AG04450 (cell line): Measurements from ENCODE around the gene DNAH3. TPM values are rescaled to one million over a fixed set of nuclear protein-coding genes. Genes with fewer than 3 reads are reported as not detected.
A peak's percentile ranks its signal among the peaks of the same experiment; 100 is the strongest.

Experiments used
- CTCF ChIA-PET: fragments of 300-600, 350-600 bp; formaldehyde crosslinking; extraction: SDS; loops from one replicate; lab custom pipeline; 2022; ENCODE audit warnings: antibody characterized with exemption, inconsistent platforms; lab: Charles Lee
- POLR2A ChIA-PET: fragments of 350-600 bp; formaldehyde crosslinking; extraction: SDS; loops from one replicate; lab custom pipeline; 2021; ENCODE audit warnings: antibody characterized with exemption, inconsistent platforms; lab: Yijun Ruan, JAX
- DNase-seq: peaks from one replicate; pipeline ENCODE4 v3.0.0-alpha.2; 2011; ENCODE audit warnings: low read depth, low spot score
- H3K27ac ChIP-seq: one replicate; pipeline ENCODE4 v1.5.1; 2012; ENCODE audit warnings: low read depth, low read length, control low read depth
- H3K27me3 ChIP-seq: one replicate; pipeline ENCODE4 v1.6.0; 2012; ENCODE audit warnings: low read length; ENCODE audit not compliant: control insufficient read depth, insufficient read depth
- H3K4me3 ChIP-seq: 2 replicates; pipeline ENCODE4 v1.5.1; 2011; ENCODE audit warnings: mild to moderate bottlenecking, low read depth, low read length, control low read depth
- H3K9me3 ChIP-seq: 2 replicates; pipeline ENCODE4 v1.5.1; 2012; ENCODE audit warnings: low read length; ENCODE audit not compliant: control insufficient read depth, insufficient read depth
- polyA plus RNA-seq: library from polyadenylated mRNA; depleted of rRNA; stranded (reverse); fragments of >200 nt; gene quantifications from 2 replicates; pipeline ENCODE4 v1.2.3, GENCODE V29; 2011
- TF ChIP-seq, protein P1 (sequence below): IDR thresholded peaks from 2 replicates; pipeline ENCODE4 v1.5.1; 2011; ENCODE audit warnings: low read depth, low read length, control low read depth, inconsistent platforms

Gene DNAH3
- polyA plus RNA-seq, 1 experiment, result not detected

DNA sequence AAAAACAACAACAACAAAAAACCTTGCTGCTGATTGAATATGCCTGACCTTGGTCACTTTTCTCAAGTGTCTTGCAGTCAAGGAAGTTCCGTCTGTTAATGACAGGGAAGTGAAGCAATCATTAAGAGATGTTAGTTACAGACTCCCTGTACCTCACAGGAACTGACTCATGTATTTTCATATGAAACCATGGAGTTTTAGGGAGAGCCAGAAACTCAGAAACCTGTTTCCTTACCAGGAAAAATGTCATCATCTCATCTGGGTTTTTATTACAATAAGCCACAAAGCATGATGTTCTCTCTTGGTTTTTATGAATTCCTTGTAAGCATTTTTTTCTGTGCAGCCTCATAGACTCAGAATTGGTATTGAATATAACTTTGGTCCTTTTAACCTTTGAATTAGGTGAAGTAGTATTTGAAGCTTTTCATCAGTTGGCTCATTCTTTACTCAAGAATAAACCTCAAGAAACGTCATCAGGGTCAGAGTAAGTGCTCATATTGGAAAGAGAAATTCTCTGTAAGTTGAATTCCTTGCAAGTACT lies 239.8 kb downstream of the DNAH3 start:
- peak overlapping the region; percentile 90 for H3K27ac ChIP-seq
- no peak for DNase-seq
- POLR2A ChIA-PET, result interaction anchor here (0.8 kb wide), 1 partner anchor 10 kb away, joined by 4 read pairs; the partner anchor contains the start of gene LYRM1
- H3K4me3 ChIP-seq, result no peak overlapping the region
- CTCF ChIA-PET, result interaction anchor here (0.7 to 0.8 kb wide), 2 partner anchors 91 to 111 kb away, joined by 3 read pairs; no protein-coding TSS in a partner anchor
- no peaks in the 10 kb centered on the region for H3K9me3 ChIP-seq
- H3K27me3 ChIP-seq, result no peaks in the 10 kb centered on the region
- TF ChIP-seq, protein P1, sequence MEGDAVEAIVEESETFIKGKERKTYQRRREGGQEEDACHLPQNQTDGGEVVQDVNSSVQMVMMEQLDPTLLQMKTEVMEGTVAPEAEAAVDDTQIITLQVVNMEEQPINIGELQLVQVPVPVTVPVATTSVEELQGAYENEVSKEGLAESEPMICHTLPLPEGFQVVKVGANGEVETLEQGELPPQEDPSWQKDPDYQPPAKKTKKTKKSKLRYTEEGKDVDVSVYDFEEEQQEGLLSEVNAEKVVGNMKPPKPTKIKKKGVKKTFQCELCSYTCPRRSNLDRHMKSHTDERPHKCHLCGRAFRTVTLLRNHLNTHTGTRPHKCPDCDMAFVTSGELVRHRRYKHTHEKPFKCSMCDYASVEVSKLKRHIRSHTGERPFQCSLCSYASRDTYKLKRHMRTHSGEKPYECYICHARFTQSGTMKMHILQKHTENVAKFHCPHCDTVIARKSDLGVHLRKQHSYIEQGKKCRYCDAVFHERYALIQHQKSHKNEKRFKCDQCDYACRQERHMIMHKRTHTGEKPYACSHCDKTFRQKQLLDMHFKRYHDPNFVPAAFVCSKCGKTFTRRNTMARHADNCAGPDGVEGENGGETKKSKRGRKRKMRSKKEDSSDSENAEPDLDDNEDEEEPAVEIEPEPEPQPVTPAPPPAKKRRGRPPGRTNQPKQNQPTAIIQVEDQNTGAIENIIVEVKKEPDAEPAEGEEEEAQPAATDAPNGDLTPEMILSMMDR, result no peak

DNA sequence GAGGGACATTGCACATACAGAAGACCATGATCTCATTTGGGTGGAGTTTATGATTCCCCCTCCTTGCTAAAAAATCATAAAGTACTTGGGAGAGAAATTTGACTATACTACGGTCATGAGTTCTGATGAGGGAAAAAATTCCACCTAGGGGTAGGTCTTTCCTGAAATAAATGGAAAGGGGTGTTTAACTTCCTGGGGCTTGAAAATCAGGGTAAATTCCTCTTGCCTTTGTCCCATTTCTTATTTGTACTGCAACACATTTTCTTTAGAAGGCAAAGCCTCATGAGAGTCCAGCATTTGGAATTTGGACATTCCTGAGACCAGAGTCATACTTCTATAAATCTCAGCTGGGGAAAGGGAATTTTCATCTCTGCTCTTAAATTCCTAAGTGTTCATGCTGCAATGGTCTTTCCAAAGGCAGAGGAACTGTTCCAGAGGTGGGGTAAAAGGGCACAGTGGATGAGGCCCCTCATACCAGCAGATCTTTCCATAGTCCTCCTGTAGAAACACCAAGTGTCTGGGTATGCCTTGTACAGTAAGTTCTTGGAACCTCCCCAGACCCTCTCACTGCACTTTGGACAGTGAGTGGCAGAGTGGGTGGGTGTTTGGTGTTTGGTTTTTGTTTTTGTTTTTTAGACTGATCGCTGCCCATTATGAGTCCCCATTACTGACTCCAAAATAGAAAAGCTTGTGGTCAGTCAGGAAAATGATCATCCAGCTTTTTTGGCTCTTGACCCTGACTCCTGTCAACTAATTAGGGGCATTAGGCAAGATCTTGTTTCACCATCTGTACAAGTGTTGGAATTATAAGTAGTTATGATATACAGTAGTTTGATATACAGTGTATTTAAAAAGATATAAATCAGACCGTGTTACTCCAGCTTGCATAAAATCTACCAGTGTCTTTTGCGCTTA lies 244.0 kb downstream of the DNAH3 start:
- ChIA-PET POLR2A (no interaction called here), CTCF (interaction anchor here (0.5 to 1.1 kb wide), 2 partner anchors 56 to 393 kb away, joined by 4 to 5 read pairs; no protein-coding TSS in a partner anchor)
- peak; percentile 68 for DNase-seq
- H3K27ac ChIP-seq, result peak overlapping the region; percentile 96
- no peak overlapping the region for H3K4me3 ChIP-seq
- H3K9me3 ChIP-seq, result no peaks in the 10 kb centered on the region
- TF ChIP-seq, protein P1, result no peak
- no peaks in the 10 kb centered on the region for H3K27me3 ChIP-seq

DNA sequence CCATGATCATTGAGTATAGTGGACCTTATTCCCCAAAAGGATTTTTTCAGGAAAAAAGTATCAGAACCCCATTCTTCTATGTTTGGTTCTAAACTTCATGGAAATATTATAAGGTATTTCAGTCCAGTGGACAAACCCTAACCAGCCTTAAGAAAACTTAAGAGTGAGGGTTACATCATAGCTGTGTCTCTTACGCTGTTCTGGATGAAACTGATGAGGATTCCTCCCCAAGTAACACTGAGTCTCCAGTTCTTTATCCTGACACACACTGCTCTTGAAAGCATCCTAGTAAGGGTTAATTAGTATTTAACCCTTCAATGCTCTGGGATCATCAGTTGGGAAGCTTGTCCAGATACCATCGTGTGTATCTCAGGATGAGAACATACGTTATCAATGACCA lies 245.1 kb downstream of the DNAH3 start:
- POLR2A ChIA-PET, result no interaction called here
- no peaks in the 10 kb centered on the region for H3K27me3 ChIP-seq
- CTCF ChIA-PET, result interaction anchor here (0.5 kb wide), 1 partner anchor 1349 kb away, joined by 5 read pairs; no protein-coding TSS in a partner anchor
- no peaks in the 10 kb centered on the region for H3K9me3 ChIP-seq
- peak overlapping the region; percentile 96 for H3K27ac ChIP-seq
- no peak for DNase-seq
- no peak overlapping the region for H3K4me3 ChIP-seq
- TF ChIP-seq, protein P1, result no peak

DNA sequence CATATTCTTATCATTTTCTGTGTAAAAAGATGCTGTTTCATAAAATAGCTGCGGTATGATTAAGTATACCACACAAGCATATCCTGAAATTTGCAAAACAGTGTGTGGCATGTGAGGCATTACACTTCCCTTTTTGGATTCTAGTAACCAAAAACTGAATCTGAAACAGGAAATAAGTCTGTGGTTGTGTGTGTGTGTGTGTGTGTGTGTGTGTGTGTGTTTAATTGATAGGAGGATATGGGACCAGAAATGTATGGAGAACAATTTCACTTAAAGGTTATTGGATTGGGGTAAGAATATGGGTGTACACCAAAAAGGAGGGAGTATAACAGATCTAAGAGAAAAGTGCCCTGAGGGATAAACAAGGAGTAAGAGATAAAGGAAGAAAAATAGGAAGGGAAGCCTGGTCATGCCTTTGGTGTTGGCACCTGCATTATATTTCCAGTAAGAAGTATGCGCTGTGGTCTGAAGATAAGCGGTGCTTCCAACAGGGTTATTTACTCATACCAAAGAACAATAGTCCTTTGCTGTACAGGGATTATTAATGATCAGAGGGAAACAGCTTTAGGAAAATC lies 246.1 kb downstream of the DNAH3 start:
- no peak overlapping the region for H3K27ac ChIP-seq
- POLR2A ChIA-PET, result no interaction called here

More for the DNA sequence above, 246.1 kb downstream of the DNAH3 start:
- CTCF ChIA-PET, result no interaction called here
- no peaks in the 10 kb centered on the region for H3K27me3 ChIP-seq
- DNase-seq, result no peak
- no peak overlapping the region for H3K4me3 ChIP-seq
- no peaks in the 10 kb centered on the region for H3K9me3 ChIP-seq
- TF ChIP-seq, protein P1, result no peak
